Activated CD8-positive, alpha-beta memory T cell treated with anti-CD3 and anti-CD28 coated beads for 1 hour (primary cell): Measurements from ENCODE around the gene GSTP1.

ENCODE experiments used
- DNase-seq, 2 donors: peaks; one replicate each; pipeline ENCODE4 v3.0.0-alpha.2; 2020; ENCODE audit warnings: low read depth in 1 of 2; ENCODE audit errors: extremely low read depth in 1 of 2

GSTP1 gene

GRCh38 chr11:67628710-67629385 lies 45.2 kb downstream of the GSTP1 start:
- DNase-seq: no peak

GRCh38 chr11:67629386-67630227 lies 46.0 kb downstream of the GSTP1 start, which contains the start of gene NUDT8:
Gene NUDT8 (minus strand): TSS chr11:67629937. CDS start chr11:67629911, 26 bp downstream.
- DNase-seq: peak; percentile 65 to 79

GRCh38 chr11:67630228-67630942 lies 46.8 kb downstream of the GSTP1 start:
- peak; percentile 84 to 95 for DNase-seq

GRCh38 chr11:67630943-67631331 lies 47.3 kb downstream of the GSTP1 start:
- DNase-seq: no peak

GRCh38 chr11:67631411-67631810 lies 47.8 kb downstream of the GSTP1 start:
- no peak for DNase-seq

GRCh38 chr11:67631853-67632174 lies 48.2 kb downstream of the GSTP1 start:
- no peak for DNase-seq

GRCh38 chr11:67632175-67632981 lies 48.8 kb downstream of the GSTP1 start:
- DNase-seq: no peak

- DNase-seq: no peak
Measured at GRCh38 chr11:67632982-67633755, 49.6 kb downstream of the GSTP1 start.

GRCh38 chr11:67633758-67634365 lies 50.2 kb downstream of the GSTP1 start:
- no peak for DNase-seq

GRCh38 chr11:67634366-67635230 lies 51.0 kb downstream of the GSTP1 start:
- no peak for DNase-seq

GRCh38 chr11:67635231-67635521 lies 51.6 kb downstream of the GSTP1 start:
- DNase-seq: no peak
